GM23338 (cell line): Measurements from ENCODE around the gene TFF1.

Source experiments
- CREB1 ChIP-seq: fragments of 250-450 bp; sonication (Bioruptor Pico); IDR thresholded peaks from 2 replicates; pipeline ENCODE4 v1.5.0; 2020; ENCODE audit warnings: low read depth, mild to moderate bottlenecking, moderate library complexity
- EZH2 ChIP-seq: fragments of 200-600 bp; sonication (generic); IDR thresholded peaks from one replicate; pipeline ENCODE4 v1.8.0; 2017; ENCODE audit warnings: antibody characterized with exemption, mild to moderate bottlenecking, low read depth; ENCODE audit not compliant: unreplicated experiment
- EZH2phosphoT487 ChIP-seq: fragments of 200-600 bp; sonication (generic); IDR thresholded peaks from one replicate; pipeline ENCODE4 v1.8.1; 2018; ENCODE audit warnings: antibody characterized with exemption; ENCODE audit not compliant: unreplicated experiment
- JUNB ChIP-seq: IDR thresholded peaks from one replicate; pipeline ENCODE4 v1.6.1; 2016; ENCODE audit warnings: antibody characterized with exemption; ENCODE audit not compliant: unreplicated experiment
- NANOG ChIP-seq: IDR thresholded peaks from 2 replicates; pipeline ENCODE4 v1.6.1; 2016; ENCODE audit warnings: antibody characterized with exemption, borderline replicate concordance
- POLR2AphosphoS5 ChIP-seq: IDR thresholded peaks from 2 replicates; pipeline ENCODE4 v1.6.1; 2016; ENCODE audit warnings: antibody characterized with exemption, low read depth
- STAT1 ChIP-seq: IDR thresholded peaks from one replicate; pipeline ENCODE4 v1.6.1; 2016; ENCODE audit warnings: antibody characterized with exemption; ENCODE audit not compliant: unreplicated experiment
- ZNF114 ChIP-seq: fragments of 250-450 bp; sonication (Bioruptor Pico); IDR thresholded peaks from 2 replicates; pipeline ENCODE4 v1.5.0; 2020; ENCODE audit warnings: mild to moderate bottlenecking, moderate library complexity
- ZNF331 ChIP-seq: fragments of 250-450 bp; sonication (Bioruptor Pico); IDR thresholded peaks from 2 replicates; pipeline ENCODE4 v1.5.0; 2020; ENCODE audit warnings: low read depth, mild to moderate bottlenecking, moderate library complexity
- TF ChIP-seq, protein P1 (sequence below), 2 experiments: fragments of 200-600 bp in 1 of 2; sonication (generic) in 1 of 2; conservative IDR thresholded peaks; 2 replicates each; pipeline versions ENCODE4 v1.5.1 to v1.6.1; 2016 to 2017; ENCODE audit warnings: antibody characterized with exemption in 2 of 2, low read depth in 2 of 2, mild to moderate bottlenecking in 2 of 2, moderate library complexity in 1 of 2
- TF ChIP-seq, protein P2 (sequence below): IDR thresholded peaks from one replicate; pipeline ENCODE4 v1.6.1; 2018; ENCODE audit warnings: antibody characterized with exemption; ENCODE audit not compliant: unreplicated experiment
- TF ChIP-seq, protein P3 (sequence below): IDR thresholded peaks from 2 replicates; pipeline ENCODE4 v1.6.1; 2016; ENCODE audit warnings: antibody characterized with exemption
- TF ChIP-seq, protein P4 (sequence below): fragments of 250-450 bp; sonication (Bioruptor Pico); IDR thresholded peaks from 2 replicates; pipeline ENCODE4 v1.5.0; 2020; ENCODE audit warnings: mild to moderate bottlenecking, moderate library complexity

DNA sequence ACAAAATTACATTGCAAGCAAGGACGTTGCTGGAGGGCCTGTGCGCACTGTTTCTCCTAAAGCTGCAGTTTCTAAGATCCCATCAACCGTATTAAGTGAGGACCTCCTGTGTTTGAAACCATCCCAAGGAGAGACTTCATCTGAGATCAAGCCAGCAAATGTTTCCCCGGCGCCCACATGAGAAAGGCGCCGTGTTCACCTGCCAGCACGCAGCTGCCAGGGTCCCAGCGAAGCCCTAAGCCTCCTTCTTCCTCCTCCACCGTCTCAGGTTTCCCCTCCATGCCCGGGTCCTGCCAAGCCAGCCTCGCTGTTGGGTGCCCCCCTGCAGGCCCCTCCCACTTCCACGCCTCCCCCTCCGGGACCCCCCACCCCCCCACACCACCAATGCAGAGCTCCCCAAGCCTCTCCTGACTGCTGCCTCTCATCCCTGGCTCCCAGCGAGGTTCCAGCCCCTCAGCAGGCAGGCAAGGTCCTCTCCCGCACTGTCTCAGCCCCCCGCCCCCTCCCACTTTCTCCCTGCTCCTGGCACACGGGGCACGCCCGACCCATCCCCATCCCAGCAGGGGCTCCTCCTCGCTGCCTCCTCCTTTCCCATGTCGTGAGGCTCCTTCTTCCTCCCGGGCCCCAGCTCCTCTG is 8.6 kb upstream of the TFF1 start:
- TF ChIP-seq, protein P1, sequence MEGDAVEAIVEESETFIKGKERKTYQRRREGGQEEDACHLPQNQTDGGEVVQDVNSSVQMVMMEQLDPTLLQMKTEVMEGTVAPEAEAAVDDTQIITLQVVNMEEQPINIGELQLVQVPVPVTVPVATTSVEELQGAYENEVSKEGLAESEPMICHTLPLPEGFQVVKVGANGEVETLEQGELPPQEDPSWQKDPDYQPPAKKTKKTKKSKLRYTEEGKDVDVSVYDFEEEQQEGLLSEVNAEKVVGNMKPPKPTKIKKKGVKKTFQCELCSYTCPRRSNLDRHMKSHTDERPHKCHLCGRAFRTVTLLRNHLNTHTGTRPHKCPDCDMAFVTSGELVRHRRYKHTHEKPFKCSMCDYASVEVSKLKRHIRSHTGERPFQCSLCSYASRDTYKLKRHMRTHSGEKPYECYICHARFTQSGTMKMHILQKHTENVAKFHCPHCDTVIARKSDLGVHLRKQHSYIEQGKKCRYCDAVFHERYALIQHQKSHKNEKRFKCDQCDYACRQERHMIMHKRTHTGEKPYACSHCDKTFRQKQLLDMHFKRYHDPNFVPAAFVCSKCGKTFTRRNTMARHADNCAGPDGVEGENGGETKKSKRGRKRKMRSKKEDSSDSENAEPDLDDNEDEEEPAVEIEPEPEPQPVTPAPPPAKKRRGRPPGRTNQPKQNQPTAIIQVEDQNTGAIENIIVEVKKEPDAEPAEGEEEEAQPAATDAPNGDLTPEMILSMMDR (conservative IDR thresholded peaks at IDR 0.05; ENCODE audit: low read depth in 2 of 2) = no peak
- TF ChIP-seq EZH2phosphoT487 = no peak
- TF ChIP-seq POLR2AphosphoS5 = no peak
- TF ChIP-seq, protein P2, sequence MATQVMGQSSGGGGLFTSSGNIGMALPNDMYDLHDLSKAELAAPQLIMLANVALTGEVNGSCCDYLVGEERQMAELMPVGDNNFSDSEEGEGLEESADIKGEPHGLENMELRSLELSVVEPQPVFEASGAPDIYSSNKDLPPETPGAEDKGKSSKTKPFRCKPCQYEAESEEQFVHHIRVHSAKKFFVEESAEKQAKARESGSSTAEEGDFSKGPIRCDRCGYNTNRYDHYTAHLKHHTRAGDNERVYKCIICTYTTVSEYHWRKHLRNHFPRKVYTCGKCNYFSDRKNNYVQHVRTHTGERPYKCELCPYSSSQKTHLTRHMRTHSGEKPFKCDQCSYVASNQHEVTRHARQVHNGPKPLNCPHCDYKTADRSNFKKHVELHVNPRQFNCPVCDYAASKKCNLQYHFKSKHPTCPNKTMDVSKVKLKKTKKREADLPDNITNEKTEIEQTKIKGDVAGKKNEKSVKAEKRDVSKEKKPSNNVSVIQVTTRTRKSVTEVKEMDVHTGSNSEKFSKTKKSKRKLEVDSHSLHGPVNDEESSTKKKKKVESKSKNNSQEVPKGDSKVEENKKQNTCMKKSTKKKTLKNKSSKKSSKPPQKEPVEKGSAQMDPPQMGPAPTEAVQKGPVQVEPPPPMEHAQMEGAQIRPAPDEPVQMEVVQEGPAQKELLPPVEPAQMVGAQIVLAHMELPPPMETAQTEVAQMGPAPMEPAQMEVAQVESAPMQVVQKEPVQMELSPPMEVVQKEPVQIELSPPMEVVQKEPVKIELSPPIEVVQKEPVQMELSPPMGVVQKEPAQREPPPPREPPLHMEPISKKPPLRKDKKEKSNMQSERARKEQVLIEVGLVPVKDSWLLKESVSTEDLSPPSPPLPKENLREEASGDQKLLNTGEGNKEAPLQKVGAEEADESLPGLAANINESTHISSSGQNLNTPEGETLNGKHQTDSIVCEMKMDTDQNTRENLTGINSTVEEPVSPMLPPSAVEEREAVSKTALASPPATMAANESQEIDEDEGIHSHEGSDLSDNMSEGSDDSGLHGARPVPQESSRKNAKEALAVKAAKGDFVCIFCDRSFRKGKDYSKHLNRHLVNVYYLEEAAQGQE = no peak
- TF ChIP-seq EZH2 = no peak
- TF ChIP-seq CREB1 (CRISPR knock-in tag) = no peak
- no peak for TF ChIP-seq NANOG
- no peak for TF ChIP-seq JUNB
- TF ChIP-seq, protein P3, sequence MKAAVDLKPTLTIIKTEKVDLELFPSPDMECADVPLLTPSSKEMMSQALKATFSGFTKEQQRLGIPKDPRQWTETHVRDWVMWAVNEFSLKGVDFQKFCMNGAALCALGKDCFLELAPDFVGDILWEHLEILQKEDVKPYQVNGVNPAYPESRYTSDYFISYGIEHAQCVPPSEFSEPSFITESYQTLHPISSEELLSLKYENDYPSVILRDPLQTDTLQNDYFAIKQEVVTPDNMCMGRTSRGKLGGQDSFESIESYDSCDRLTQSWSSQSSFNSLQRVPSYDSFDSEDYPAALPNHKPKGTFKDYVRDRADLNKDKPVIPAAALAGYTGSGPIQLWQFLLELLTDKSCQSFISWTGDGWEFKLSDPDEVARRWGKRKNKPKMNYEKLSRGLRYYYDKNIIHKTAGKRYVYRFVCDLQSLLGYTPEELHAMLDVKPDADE = no peak
- TF ChIP-seq, protein P4, sequence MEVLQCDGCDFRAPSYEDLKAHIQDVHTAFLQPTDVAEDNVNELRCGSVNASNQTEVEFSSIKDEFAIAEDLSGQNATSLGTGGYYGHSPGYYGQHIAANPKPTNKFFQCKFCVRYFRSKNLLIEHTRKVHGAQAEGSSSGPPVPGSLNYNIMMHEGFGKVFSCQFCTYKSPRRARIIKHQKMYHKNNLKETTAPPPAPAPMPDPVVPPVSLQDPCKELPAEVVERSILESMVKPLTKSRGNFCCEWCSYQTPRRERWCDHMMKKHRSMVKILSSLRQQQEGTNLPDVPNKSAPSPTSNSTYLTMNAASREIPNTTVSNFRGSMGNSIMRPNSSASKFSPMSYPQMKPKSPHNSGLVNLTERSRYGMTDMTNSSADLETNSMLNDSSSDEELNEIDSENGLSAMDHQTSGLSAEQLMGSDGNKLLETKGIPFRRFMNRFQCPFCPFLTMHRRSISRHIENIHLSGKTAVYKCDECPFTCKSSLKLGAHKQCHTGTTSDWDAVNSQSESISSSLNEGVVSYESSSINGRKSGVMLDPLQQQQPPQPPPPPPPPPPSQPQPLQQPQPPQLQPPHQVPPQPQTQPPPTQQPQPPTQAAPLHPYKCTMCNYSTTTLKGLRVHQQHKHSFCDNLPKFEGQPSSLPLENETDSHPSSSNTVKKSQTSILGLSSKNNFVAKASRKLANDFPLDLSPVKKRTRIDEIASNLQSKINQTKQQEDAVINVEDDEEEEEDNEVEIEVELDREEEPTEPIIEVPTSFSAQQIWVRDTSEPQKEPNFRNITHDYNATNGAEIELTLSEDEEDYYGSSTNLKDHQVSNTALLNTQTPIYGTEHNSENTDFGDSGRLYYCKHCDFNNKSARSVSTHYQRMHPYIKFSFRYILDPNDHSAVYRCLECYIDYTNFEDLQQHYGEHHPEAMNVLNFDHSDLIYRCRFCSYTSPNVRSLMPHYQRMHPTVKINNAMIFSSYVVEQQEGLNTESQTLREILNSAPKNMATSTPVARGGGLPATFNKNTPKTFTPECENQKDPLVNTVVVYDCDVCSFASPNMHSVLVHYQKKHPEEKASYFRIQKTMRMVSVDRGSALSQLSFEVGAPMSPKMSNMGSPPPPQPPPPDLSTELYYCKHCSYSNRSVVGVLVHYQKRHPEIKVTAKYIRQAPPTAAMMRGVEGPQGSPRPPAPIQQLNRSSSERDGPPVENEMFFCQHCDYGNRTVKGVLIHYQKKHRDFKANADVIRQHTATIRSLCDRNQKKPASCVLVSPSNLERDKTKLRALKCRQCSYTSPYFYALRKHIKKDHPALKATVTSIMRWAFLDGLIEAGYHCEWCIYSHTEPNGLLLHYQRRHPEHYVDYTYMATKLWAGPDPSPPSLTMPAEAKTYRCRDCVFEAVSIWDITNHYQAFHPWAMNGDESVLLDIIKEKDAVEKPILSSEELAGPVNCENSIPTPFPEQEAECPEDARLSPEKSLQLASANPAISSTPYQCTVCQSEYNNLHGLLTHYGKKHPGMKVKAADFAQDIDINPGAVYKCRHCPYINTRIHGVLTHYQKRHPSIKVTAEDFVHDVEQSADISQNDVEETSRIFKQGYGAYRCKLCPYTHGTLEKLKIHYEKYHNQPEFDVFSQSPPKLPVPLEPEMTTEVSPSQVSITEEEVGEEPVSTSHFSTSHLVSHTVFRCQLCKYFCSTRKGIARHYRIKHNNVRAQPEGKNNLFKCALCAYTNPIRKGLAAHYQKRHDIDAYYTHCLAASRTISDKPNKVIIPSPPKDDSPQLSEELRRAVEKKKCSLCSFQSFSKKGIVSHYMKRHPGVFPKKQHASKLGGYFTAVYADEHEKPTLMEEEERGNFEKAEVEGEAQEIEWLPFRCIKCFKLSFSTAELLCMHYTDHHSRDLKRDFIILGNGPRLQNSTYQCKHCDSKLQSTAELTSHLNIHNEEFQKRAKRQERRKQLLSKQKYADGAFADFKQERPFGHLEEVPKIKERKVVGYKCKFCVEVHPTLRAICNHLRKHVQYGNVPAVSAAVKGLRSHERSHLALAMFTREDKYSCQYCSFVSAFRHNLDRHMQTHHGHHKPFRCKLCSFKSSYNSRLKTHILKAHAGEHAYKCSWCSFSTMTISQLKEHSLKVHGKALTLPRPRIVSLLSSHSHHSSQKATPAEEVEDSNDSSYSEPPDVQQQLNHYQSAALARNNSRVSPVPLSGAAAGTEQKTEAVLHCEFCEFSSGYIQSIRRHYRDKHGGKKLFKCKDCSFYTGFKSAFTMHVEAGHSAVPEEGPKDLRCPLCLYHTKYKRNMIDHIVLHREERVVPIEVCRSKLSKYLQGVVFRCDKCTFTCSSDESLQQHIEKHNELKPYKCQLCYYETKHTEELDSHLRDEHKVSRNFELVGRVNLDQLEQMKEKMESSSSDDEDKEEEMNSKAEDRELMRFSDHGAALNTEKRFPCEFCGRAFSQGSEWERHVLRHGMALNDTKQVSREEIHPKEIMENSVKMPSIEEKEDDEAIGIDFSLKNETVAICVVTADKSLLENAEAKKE = no peak
- no peak for TF ChIP-seq ZNF114 (CRISPR knock-in tag)
- TF ChIP-seq ZNF331 (CRISPR knock-in tag) = no peak
- TF ChIP-seq STAT1 = no peak
